Frontal cortex (tissue), 4 donors: ENCODE results near the gene ADIG. TPM values are rescaled to one million over a fixed set of nuclear protein-coding genes. Genes with fewer than 3 reads are reported as not detected.

Experiments
- DNase-seq, 2 donors: peaks; one replicate each; pipeline ENCODE4 v3.0.0; 2012; ENCODE audit warnings: low spot score in 2 of 2
- FAIRE-seq: peaks from 2 replicates; lab custom pipeline; 2012; peaks lifted over from hg19 to GRCh38; lab: Jason Lieb, UNC
- total RNA-seq: library from RNA; depleted of rRNA; stranded (reverse); fragments of >200 nt; gene quantifications from one replicate; pipeline ENCODE4 v1.2.3, GENCODE V29; 2014
- donor health status: control.
- donor health status: control.
- donor health status: control.

Gene ADIG
- total RNA-seq: not detected

- DNase-seq: peak; percentile 42 to 70
These were observed at the start of gene ADIG for GRCh38 chr20:38581013-38581412. Gene ADIG (plus strand): TSS chr20:38581197. CDS start chr20:38581251, 54 bp downstream.

DNA sequence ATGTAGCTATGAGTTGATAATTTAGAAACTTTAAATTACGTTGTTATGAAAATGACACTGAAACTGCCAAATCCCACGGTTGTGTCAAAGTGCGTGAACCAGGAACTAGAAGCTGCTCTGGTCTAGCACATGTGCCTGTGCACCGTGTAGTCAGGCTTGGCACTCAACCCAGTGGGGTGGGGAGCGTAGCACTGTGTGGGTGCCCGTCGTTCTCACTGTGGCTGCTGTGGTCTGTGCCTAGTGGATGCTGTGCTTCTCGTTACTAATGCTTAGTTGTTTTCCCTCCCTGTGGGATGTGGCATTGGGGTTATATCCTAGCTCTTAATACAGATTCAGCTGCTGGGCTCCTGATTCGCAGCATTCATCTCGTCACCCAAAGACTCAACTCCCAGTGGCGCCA lies 46.2 kb upstream of the ADIG start:
- FAIRE-seq (no peak), DNase-seq (no peak)

More at GRCh38 chr20:38581013-38581412, at the start of gene ADIG:
- no peak for FAIRE-seq

- FAIRE-seq: no peak
These were observed 44.7 kb upstream of the ADIG start for GRCh38 chr20:38536310-38536709.

GRCh38 chr20:38537176-38537575 lies 43.8 kb upstream of the ADIG start:
- DNase-seq (no peak), FAIRE-seq (no peak)

More at GRCh38 chr20:38536310-38536709, 44.7 kb upstream of the ADIG start:
- no peak for DNase-seq

- FAIRE-seq (no peak), DNase-seq (no peak)
These were observed 42.2 kb upstream of the ADIG start for GRCh38 chr20:38538789-38539188.

DNA sequence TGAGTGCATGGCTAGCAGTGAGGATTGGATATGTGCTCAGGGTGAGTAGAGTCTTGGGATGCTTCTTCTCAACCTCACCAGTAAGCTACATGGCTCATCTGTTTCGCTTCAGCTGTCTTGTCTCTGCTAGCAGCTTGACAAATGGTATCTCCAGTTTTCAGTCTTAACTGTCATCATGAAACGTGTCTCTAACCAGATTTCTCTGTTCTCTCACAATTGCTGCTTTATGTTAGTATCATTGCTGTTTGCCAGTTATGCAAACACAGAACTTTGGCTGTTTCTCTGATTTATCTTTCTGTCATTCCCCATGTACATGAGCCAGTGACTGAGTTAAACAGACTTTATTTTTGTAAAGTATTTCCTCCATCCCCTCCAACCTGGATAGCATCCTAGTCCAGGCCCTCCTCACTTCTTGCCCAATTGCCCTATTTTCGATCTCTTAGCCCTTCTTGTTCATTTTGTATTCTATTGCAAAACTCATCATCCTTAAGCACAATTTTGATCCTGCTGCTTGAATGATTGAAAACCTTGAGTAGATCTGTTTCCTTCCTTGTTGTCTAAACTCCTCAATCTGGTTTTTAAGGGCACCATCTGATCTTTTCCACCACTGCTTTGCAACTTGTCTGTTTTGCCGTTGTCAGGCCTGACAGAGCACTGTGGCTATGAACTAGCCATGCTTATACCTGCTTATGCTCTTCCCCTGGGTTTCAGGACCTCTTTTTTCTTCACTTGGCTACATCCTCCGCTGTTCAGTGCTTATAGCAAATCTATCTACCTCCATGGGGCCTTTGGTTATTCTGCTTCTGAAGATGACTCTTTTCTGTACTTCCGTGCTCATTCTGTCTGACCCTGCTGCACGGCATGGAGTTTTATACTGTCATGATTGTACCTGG lies 37.7 kb upstream of the ADIG start:
- FAIRE-seq (no peak), DNase-seq (peak; percentile 7 to 17)

GRCh38 chr20:38545771-38546170 lies 35.2 kb upstream of the ADIG start:
- FAIRE-seq (no peak), DNase-seq (no peak)

DNA sequence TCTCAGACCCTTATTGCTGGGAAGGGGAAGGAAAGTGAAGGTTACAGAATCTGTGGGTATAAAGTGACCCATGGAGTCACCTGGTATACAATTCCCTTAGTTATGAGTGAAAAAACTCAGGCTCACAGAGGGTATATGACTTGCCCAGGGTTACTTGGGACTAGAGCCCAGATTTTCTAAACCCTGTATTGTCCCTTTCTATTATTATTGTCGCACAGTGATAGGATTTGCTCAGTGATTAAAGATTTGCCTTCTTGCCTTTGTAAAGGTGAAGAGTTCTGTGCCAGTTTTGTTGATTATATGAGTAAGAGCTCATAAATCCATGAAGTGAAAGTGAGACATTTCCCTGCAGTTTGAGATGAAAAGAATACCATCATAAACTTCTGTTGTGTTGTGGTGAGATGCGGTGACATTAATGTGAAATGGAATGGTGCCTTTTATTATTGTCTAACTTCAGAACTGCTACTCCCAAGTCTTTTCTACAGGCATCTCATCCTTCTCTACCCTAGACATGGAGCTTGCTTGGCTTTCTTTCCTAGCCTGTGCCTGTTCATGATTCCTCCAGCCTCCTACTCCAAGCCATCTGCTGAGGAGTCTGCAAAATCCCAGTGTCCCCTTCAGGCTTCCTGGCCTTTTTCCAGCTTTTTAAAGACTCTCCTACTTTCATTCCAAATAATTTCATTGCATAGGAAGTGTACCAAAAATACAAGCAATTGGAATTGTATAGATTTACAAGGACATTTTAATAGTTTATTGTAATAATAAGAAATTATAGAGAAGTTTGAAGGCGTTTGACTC lies 33.5 kb upstream of the ADIG start:
- FAIRE-seq (no peak), DNase-seq (no peak)

DNA sequence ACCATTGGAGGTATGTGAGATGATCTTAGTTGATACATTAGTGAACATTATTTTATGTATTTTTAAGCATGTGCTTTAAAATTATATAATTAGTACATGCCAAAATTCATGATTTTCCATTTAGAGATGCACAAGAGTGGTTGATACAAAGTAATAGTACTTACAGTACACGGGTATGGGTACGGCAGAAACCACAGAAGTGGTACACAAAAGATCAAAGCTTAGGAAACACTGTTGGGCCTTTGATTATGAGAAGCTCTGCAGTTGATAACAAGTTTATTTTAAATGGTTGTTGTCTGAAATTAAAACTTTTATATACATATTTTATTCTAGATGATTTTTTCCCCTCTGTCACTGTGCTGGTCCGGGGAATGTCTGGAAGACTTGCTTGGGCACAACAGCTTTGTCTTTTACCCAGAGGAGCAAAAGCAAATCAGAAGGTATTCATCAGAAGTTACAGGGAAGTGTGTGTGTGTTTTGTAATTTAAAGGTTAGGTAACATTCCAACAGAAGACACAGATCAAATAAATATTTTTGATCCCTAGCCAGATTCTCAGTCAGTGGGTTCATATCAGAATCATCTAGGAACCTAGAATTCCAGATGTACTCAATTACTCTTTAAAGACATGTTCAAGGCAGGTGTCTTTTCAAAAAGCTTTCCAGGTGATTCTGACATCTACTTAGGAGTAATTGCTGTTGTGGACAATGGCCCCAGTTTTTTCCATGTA lies 32.5 kb upstream of the ADIG start:
- no peak for DNase-seq
- FAIRE-seq: no peak

- FAIRE-seq: no peak
- DNase-seq: no peak
These were observed 30.7 kb upstream of the ADIG start for GRCh38 chr20:38550274-38550673.

DNA sequence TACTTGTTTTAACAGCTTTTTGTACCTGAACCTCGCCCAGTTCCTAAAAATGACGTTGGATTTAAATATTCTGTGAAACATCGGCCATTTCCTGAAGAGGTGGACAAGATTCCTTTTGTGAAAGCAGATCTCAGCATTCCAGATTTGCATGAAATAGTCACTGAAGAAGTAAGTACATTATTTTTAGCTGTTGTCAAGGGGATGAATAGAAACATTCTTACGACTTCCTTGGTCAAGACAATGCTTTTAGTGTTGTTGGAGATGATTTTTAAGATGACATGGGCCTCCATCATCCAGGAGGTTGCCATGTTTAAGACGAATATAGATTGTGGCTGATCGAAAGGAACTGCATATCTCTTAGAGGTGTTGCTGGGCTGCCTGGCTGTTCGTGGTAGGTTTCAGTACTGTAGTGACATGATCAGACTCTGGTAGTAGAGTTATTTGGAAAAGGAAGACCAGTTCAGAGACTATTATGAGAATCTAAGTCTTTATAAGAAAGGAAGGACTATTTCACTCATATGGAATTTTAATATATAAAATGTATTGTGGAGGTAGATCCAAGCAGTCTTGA lies 29.9 kb upstream of the ADIG start:
- FAIRE-seq: no peak

DNA sequence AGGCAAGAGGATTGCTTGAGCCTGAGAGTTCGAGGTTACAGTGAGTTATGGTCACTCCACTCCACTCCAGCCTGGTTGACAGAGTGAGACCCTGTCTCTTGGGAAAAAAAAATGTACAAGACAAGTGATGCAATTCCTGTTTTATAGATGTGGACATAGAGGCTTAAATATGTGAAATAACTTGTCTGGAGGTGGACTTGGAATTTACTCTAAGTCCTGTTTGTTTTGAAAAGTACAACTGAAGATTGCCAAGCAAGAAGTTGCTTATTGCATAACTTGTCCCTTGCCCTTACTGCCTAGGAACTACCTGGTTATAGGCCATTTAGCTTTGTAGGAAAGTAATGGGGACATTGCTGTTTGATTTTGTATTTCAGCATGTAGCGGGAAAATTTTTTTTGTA lies 26.0 kb upstream of the ADIG start:
- FAIRE-seq (no peak), DNase-seq (no peak)

More for the DNA sequence above, 29.9 kb upstream of the ADIG start:
- DNase-seq: no peak

GRCh38 chr20:38555395-38555794 lies 25.6 kb upstream of the ADIG start:
- DNase-seq (no peak), FAIRE-seq (no peak)

GRCh38 chr20:38557174-38557573 lies 23.8 kb upstream of the ADIG start:
- no peak for DNase-seq
- no peak for FAIRE-seq

GRCh38 chr20:38558596-38559360 lies 22.2 kb upstream of the ADIG start:
- FAIRE-seq (no peak), DNase-seq (no peak)

DNA sequence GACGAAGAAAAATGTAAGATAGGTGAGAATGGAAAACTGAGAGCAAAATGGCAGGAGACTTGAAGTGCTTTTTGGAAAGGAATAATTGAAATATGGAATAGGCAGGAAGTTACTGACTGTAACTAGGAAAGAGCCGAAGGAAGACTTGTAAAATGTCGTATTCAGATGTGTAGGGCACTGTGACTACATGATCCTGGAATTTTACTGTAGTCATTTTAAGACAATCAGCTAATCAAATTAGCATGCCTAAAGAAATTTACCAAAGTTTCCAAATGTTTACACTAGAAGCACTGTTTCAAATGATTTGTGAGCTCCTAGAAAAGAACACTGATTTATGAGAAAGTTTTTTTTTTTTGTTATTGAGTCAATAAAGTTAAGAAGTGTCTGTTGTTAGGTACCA lies 21.2 kb upstream of the ADIG start:
- no peak for FAIRE-seq
- DNase-seq: no peak

DNA sequence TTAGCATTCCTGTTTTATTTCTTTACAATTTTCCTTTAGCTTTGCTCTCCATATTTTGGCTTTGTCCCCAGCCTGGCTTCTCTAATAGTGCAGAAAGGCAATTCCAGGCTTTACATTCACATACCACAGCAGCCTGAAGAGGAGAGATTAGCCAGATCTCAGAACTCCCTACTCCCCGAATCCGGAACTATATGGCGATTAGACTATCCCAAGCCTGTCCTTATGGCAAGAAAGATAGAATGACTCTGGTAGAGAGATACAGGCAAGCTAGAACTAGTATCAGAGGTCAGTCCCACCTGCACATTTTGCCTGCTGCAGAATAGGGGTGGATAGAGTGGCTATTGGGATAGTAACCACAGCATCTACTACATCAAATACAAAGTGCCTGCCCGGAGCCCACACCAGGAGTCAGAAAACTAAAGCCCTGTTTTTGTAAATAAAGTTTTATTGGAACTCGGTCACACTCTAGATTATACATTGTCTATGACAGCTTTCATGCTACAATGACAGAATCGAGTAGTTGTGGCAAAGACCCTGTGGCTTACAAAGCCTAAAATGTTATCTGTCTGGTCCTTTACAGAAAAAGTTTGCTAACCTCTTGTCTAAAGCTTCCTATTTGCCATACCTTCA lies 17.1 kb upstream of the ADIG start:
- FAIRE-seq (no peak), DNase-seq (no peak)

GRCh38 chr20:38564680-38565079 lies 16.3 kb upstream of the ADIG start:
- DNase-seq (no peak), FAIRE-seq (no peak)
